MM.1S (cell line): ENCODE results near the gene RPS21.

Experiments
- CTCF ChIP-seq: fragments of 300-600 bp; sonication (generic); IDR thresholded peaks from 2 replicates; pipeline ENCODE4 v1.5.1; 2016; ENCODE audit warnings: antibody characterized with exemption, low read length, mixed read lengths
- EZH2 ChIP-seq: fragments of 300-600 bp; sonication (generic); optimal IDR thresholded peaks from 2 replicates; pipeline ENCODE3; 2017; ENCODE audit warnings: low read depth, mild to moderate bottlenecking, antibody characterized with exemption, low read length, mixed read lengths

GRCh38 chr20:62430311-62430853, 43.5 kb downstream of the RPS21 start:
- TF ChIP-seq CTCF: no peak
- TF ChIP-seq EZH2: no peak
